Spleen (tissue), 7 donors: ENCODE measurements around the gene YAP1.

Source experiments
- POLR2A ChIP-seq, 3 donors: fragments of 450-650 bp; IDR thresholded peaks; one replicate each; pipeline ENCODE4 v1.5.1; 2017; ENCODE audit warnings: antibody characterized with exemption in 3 of 3, mild to moderate bottlenecking in 1 of 3
- POLR2AphosphoS5 ChIP-seq, 3 donors: sonication (generic); formaldehyde crosslinking; IDR thresholded peaks; one replicate each; pipeline ENCODE4 v1.5.1; 2017; ENCODE audit warnings: antibody characterized with exemption in 3 of 3
- TF ChIP-seq, protein P1 (sequence below), 11 experiments: fragments of 200-600 bp in 7 of 11; fragments of 450-650 bp in 4 of 11; sonication (generic) in 4 of 11; IDR thresholded peaks in 8 of 11; conservative IDR thresholded peaks in 3 of 11; 1 replicate in 7 of 11; 2 replicates in 4 of 11; pipeline versions ENCODE4 v1.4.0 to v1.8.0; 2016 to 2021; ENCODE audit warnings: antibody characterized with exemption in 11 of 11, inconsistent platforms in 4 of 11, mild to moderate bottlenecking in 1 of 11
- donor health status: DM: no; HTN: no; CAD: no; lungs with moderate emphysema.
- donor health status: DM: no; HTN: no; CAD: no.
- donor health status: DM: no; HTN: no; CAD: no.

DNA sequence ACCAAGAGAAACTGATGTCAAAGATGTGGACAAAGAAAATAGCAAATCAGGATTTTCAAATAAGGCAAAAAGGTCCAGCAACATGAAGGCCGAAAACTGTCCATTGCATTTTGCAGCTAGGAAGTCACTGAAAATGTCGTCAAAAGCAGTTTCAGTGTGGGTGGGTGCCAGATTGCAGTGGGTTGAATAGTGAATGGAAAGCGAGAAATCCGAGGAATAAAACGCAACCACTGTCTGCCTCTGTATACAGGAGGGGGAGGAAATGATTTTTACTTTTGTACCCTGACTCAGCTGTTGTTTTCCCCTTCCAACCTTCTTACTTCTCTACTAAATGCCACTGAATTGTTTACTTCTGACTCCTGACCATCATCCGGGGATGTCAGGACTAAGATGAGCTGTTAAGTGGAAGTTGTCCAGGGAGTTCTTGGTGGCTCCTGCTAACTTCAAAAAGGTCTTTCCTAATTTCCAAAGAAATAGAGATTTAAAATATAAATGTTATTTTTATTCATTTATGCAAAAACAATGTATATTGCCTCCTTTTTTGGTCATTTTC, 142.2 kb downstream of the YAP1 start:
- TF ChIP-seq, protein P1, sequence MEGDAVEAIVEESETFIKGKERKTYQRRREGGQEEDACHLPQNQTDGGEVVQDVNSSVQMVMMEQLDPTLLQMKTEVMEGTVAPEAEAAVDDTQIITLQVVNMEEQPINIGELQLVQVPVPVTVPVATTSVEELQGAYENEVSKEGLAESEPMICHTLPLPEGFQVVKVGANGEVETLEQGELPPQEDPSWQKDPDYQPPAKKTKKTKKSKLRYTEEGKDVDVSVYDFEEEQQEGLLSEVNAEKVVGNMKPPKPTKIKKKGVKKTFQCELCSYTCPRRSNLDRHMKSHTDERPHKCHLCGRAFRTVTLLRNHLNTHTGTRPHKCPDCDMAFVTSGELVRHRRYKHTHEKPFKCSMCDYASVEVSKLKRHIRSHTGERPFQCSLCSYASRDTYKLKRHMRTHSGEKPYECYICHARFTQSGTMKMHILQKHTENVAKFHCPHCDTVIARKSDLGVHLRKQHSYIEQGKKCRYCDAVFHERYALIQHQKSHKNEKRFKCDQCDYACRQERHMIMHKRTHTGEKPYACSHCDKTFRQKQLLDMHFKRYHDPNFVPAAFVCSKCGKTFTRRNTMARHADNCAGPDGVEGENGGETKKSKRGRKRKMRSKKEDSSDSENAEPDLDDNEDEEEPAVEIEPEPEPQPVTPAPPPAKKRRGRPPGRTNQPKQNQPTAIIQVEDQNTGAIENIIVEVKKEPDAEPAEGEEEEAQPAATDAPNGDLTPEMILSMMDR (IDR thresholded peaks at IDR 0.05 in 8 of 11, conservative IDR thresholded peaks at IDR 0.05 in 3 of 11): no peak
- TF ChIP-seq POLR2A (IDR thresholded peaks at IDR 0.05) (no peak), POLR2AphosphoS5 (IDR thresholded peaks at IDR 0.05) (no peak)
